Fibroblast of villous mesenchyme (primary cell): ENCODE measurements around the gene ORC3. TPM values are rescaled to one million over a fixed set of nuclear protein-coding genes. Genes with fewer than 3 reads are reported as not detected.

Experiments
- DNase-seq: peaks from one replicate; pipeline ENCODE4 v3.0.0-alpha.2; 2010; ENCODE audit warnings: low read depth
- H3K4me3 ChIP-seq: 2 replicates; pipeline ENCODE4 v1.5.1; 2011; ENCODE audit warnings: low read depth, mild to moderate bottlenecking, low read length
- total RNA-seq: library from RNA; depleted of rRNA; stranded (reverse); fragments of >200 nt; gene quantifications from 2 replicates; pipeline ENCODE4 v1.2.3, GENCODE V29; 2012
- TF ChIP-seq, protein P1 (sequence below): IDR thresholded peaks from 2 replicates; pipeline ENCODE4 v1.5.1; 2012; ENCODE audit warnings: low read depth, mild to moderate bottlenecking, low read length; ENCODE audit not compliant: insufficient read depth

The ORC3 gene
- total RNA-seq, 1 donor, result 32.0 TPM

DNA sequence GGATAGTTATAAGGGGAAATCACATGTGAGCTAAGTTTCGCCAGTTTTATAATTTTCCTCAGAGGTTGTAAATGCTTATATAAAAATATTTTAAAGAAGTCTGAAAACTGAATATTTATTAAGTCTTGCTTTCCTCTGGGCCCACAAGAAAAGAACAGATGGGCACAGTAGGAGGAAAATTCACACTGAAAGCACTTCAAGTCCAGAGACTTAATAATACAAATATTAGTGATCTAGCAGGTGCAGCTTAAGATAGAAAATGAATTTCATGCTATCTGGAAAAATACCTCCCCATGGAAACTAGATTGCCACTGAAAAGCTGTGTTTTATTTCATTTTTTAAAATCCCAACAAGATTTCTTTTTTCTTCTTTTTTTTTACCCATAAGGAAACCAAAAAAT, 47.2 kb downstream of the ORC3 start:
- TF ChIP-seq, protein P1, sequence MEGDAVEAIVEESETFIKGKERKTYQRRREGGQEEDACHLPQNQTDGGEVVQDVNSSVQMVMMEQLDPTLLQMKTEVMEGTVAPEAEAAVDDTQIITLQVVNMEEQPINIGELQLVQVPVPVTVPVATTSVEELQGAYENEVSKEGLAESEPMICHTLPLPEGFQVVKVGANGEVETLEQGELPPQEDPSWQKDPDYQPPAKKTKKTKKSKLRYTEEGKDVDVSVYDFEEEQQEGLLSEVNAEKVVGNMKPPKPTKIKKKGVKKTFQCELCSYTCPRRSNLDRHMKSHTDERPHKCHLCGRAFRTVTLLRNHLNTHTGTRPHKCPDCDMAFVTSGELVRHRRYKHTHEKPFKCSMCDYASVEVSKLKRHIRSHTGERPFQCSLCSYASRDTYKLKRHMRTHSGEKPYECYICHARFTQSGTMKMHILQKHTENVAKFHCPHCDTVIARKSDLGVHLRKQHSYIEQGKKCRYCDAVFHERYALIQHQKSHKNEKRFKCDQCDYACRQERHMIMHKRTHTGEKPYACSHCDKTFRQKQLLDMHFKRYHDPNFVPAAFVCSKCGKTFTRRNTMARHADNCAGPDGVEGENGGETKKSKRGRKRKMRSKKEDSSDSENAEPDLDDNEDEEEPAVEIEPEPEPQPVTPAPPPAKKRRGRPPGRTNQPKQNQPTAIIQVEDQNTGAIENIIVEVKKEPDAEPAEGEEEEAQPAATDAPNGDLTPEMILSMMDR, result no peak
- no peak overlapping the region for H3K4me3 ChIP-seq
- no peak for DNase-seq

DNA sequence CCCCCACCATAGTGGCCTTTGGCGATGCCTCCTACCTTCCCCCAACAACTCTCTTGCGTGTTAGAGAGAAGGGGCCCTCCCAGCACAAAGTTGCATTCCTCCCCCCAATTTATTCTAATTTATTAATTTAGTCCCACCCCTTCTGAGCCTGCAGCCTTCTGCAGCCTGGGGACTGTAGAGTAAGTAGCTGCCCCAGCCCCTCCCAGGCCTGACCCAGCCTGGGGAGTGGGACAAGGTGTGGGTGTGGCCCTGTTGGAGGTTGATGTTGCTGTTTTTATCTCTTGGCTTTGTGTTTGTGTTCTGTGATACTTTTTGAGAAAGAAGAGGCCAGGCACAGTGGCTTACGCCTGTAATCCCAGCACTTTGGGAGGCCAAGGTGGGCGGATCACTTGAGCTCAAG, 49.4 kb downstream of the ORC3 start:
- TF ChIP-seq, protein P1, result no peak
- no peak for DNase-seq
- H3K4me3 ChIP-seq, result no peak overlapping the region

DNA sequence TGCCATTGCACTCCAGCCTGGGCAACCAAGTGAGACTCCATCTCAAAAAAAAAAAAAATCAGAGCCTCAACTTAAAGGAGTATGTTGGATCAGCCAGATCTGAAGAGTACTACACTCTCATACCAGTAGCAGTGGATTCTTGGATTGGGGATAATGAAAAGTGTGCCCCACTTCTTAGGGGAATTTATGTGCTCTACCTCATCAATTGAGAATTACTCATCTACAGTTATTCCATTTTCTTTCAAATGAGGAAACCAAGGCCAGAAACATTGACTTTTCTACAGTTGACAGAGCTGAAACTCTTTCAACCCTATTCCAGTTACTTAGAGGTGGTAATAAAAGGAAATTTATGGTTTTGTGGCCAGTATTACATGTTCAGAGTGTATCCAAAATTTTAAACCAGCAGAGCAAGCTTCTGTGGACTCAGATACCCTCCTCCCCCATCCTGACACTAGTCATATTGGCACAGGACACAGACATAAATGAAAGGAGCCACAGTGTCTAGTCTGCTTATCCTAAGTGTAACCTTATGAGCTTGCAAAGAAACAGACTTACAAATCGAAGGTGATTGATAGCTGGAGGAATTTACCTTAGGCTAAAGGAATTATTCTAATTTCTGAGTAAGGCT, 51.2 kb downstream of the ORC3 start:
- DNase-seq, result no peak
- H3K4me3 ChIP-seq, result no peak overlapping the region
- TF ChIP-seq, protein P1, result no peak

DNA sequence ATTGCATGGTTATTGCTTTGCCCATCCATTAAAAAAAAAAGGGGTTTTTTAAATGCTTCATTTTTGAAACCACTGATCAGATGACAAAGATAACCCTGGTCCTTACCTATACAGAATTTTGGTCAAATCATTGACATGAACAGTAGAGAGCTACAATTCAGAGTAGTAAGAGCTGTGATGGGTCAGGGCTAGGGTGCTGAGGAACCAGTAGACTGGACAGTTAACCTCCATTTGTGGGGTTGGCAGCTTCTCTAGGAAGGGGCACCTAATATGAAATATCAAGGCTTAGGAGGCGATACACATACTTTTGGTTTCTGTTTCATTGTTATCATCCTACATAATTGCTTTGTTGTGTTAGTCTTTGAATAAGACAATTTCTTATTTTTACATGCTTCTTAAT, 55.1 kb downstream of the ORC3 start:
- TF ChIP-seq, protein P1, result no peak
- no peak overlapping the region for H3K4me3 ChIP-seq
- DNase-seq, result no peak

DNA sequence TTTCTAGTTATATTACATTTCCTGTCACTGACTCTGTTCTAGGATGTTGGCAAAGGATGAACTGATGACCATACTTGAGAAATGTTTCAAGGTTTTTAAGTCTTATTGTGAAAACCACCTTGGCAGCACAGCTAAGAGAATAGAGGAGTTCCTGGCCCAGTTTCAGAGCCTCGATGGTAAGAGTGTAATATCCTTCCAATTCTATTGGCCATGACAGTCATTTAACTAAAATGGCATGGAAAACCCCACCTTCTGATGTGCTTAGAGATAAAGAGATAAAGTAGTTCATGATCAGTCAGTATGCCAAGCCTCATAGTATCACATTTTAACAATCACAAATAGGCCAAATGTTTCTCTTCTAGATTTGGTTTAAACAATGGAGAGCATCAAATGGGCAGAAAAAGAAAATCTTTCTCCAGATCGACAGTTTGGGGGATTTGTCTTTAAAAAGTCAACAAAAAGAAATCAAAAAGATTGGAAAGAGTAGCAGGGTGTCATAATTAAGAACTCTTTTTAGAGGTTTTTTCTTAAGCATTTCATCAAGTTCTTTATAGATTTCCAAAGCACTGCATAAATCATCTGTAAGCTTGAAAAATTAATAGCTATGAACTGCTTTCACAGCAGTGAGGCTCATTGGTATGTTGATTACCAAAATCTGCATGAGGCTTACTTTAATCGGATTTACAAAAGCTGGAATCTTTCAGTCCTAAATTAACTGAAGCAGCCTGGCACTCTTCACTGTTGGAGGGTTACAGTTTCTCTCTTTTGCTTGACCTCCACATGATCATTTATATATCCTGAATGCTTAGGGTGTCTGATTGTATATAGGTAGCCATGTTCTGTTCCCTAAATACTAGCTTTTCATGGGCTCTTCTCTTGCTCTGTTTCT, 63.4 kb downstream of the ORC3 start:
- no peak overlapping the region for H3K4me3 ChIP-seq
- DNase-seq, result no peak
- TF ChIP-seq, protein P1, result no peak

DNA sequence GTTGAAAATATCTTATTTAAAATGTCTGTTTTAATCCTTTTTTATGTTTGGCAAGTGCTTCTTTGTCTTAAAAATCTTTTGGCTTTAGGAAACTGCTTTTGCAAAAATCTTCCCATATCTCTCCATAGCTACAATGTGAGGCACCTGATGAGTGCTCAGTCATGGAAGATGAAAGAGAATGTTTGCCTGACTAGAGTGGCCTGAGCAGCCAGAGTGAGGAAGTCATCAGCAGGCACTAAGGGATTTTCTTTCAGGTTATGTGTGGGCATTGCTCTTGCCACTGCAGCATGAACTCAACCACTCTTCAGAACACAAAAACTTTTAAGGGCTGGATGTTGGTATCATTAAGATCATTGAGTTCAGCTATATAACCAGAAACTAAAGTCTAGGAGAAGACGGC, 64.2 kb downstream of the ORC3 start:
- no peak for DNase-seq
- TF ChIP-seq, protein P1, result no peak
- H3K4me3 ChIP-seq, result no peak overlapping the region
